SK-N-MC (cell line): ENCODE data around the gene CXCL9.
"Not testable (repeated sequence)": the region's sequence is repeated elsewhere in the genome, so short reads cannot be mapped to it uniquely, and the experiment has no call there.

ENCODE experiments used
- DNase-seq: peaks from one replicate; pipeline ENCODE4 v3.0.0-alpha.2; 2011; ENCODE audit warnings: low read depth, low spot score
- H3K27ac ChIP-seq: fragments of 200-600 bp; sonication (generic); 2 replicates; pipeline ENCODE4 v1.5.1; 2016; ENCODE audit warnings: mixed run types
- H3K36me3 ChIP-seq: fragments of 200-600 bp; sonication (generic); 2 replicates; pipeline ENCODE4 v1.6.1; 2017; ENCODE audit warnings: antibody characterized with exemption, low read length, mixed read lengths; ENCODE audit not compliant: insufficient read depth
- H3K4me3 ChIP-seq: fragments of 200-600 bp; sonication (generic); 2 replicates; pipeline ENCODE4 v1.5.1; 2016
- H3K9ac ChIP-seq: fragments of 200-600 bp; sonication (generic); 2 replicates; pipeline ENCODE4 v1.8.0; 2017; ENCODE audit warnings: mixed run types, mixed read lengths; ENCODE audit not compliant: insufficient read length
- H3K9me3 ChIP-seq: fragments of 200-600 bp; sonication (generic); 2 replicates; pipeline ENCODE4 v1.6.1; 2017; ENCODE audit warnings: low read depth, mild to moderate bottlenecking, antibody characterized with exemption, low read length, moderate library complexity, mixed read lengths
- EZH2 ChIP-seq: fragments of 200-600 bp; sonication (generic); IDR thresholded peaks from one replicate; pipeline ENCODE4 v1.6.1; 2017; ENCODE audit warnings: antibody characterized with exemption
- FOXP2 ChIP-seq: optimal IDR thresholded peaks from 2 replicates; pipeline ENCODE3; 2011; ENCODE audit warnings: mild to moderate bottlenecking, moderate library complexity; ENCODE audit not compliant: insufficient read depth; ENCODE audit errors: extremely low read length, control extremely low read depth
- POLR2AphosphoS5 ChIP-seq: IDR thresholded peaks from 2 replicates; pipeline ENCODE4 v1.6.1; 2012; ENCODE audit warnings: mild to moderate bottlenecking, low read depth, low read length, borderline replicate concordance

Gene CXCL9

DNA sequence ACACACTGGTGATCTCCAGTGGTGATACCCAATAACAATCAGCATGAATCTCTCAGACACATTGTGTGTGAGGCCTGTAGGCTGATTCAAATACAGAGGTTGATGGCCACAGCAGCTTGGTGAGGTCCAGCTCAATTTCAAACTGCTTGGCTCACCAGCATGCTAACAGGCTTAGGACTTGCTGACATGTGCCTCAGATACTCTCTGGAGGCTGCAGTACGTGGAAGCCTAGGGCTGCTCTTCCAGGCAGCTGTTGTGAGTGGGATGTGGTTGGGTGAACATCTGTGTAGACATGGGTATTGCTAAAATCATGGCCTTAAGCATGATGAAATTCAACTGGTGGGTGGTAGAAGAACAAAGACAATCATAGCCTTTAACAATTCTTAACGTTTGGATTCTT is 4.3 kb downstream of the CXCL9 start:
- no peak for DNase-seq
- no peak overlapping the region for H3K4me3 ChIP-seq
- TF ChIP-seq EZH2 = no peak
- TF ChIP-seq POLR2AphosphoS5 = no peak
- TF ChIP-seq FOXP2 = no peak
- no peak overlapping the region for H3K9ac ChIP-seq
- H3K36me3 ChIP-seq = no peaks in the 10 kb centered on the region
- no peaks in the 10 kb centered on the region for H3K9me3 ChIP-seq
- H3K27ac ChIP-seq = no peak overlapping the region

DNA sequence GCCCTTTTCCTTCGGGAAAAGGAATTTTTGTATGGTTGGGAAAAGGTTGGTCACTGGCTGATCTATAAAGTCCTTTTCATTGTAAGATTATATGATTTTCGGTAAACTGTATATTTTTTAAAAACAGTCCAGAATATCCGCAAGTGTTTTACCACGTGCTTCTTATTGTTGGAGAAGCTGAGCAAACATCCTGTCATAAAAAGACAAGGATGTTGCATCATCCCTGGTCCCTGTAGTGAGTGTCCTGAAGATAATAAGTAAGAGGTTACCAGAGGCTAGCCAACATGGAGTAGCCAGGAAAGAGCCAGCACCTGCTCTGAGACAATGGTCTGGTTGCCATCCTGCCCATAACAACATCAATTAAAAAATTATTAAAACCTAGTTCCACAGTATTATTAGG is 5.1 kb downstream of the CXCL9 start:
- no peak overlapping the region for H3K9ac ChIP-seq
- no peak for DNase-seq
- H3K4me3 ChIP-seq = no peak overlapping the region
- no peaks in the 10 kb centered on the region for H3K9me3 ChIP-seq
- H3K36me3 ChIP-seq = no peaks in the 10 kb centered on the region
- TF ChIP-seq FOXP2 (no peak), POLR2AphosphoS5 (no peak), EZH2 (no peak)
- H3K27ac ChIP-seq = no peak overlapping the region

DNA sequence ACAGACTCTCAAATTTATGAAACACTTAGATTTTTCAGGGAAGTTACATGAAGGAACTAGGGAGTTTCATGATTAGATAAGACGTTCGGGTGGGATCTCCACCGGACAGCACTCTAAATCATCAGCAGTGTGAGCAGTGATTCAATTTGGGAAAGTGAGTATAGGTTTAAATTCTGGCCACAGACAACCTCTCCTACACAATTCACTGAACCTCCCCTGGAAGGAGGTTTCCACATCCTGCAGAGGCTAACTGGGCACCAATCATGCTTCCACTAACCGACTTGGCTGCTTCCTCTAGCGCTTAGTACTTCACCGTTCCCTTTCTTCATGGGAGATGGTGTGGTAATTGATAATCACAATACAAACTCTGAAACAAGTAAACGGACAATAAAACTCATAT is 5.6 kb downstream of the CXCL9 start:
- TF ChIP-seq EZH2 = no peak
- no peak for TF ChIP-seq POLR2AphosphoS5
- TF ChIP-seq FOXP2 = no peak
- DNase-seq = no peak
- Histone ChIP-seq H3K4me3 (no peak overlapping the region), H3K9me3 (no peaks in the 10 kb centered on the region), H3K27ac (no peak overlapping the region), H3K36me3 (no peaks in the 10 kb centered on the region), H3K9ac (no peak overlapping the region)

DNA sequence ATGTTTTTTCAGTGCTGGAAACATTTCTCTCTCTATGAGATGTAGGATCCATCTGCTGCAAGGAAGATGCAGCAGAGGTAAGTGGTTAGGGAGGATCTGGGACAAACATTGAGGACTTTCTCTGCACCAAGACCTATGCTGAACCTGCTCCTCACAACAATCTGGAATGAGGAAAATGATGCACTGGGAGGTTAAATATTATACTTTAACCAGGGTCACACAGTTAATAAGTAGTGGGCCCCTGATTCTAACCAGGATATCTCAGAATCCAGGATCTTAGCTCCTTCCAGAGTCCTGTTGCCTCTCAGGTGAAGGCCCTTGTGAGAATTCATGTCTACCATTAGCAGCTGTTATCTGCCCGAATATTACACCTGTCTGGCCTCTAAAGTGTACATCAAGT is 7.0 kb downstream of the CXCL9 start:
- no peak for DNase-seq
- TF ChIP-seq EZH2 (no peak), FOXP2 (no peak), POLR2AphosphoS5 (no peak)
- H3K9me3 ChIP-seq = no peaks in the 10 kb centered on the region
- no peak overlapping the region for H3K9ac ChIP-seq
- H3K36me3 ChIP-seq = no peaks in the 10 kb centered on the region
- no peak overlapping the region for H3K27ac ChIP-seq
- H3K4me3 ChIP-seq = no peak overlapping the region

- H3K36me3 ChIP-seq, H3K27ac ChIP-seq: not testable (repeated sequence)
Measured at GRCh38 chr4:75998525-75999147, 8.7 kb downstream of the CXCL9 start.

GRCh38 chr4:75997946-75998345 is 9.4 kb downstream of the CXCL9 start:
- Histone ChIP-seq H3K9me3 (no peaks in the 10 kb centered on the region), H3K36me3 (no peaks in the 10 kb centered on the region), H3K9ac (no peak overlapping the region), H3K27ac (no peak overlapping the region), H3K4me3 (no peak overlapping the region)
- TF ChIP-seq FOXP2 = no peak
- TF ChIP-seq EZH2 = no peak
- TF ChIP-seq POLR2AphosphoS5 = no peak
- DNase-seq = no peak

More at GRCh38 chr4:75998525-75999147, 8.7 kb downstream of the CXCL9 start:
- not testable (repeated sequence) for DNase-seq, H3K9me3 ChIP-seq, H3K4me3 ChIP-seq, H3K9ac ChIP-seq

GRCh38 chr4:75997081-75997480 is 10.2 kb downstream of the CXCL9 start:
- Histone ChIP-seq H3K9me3 (no peaks in the 10 kb centered on the region), H3K4me3 (no peak overlapping the region), H3K36me3 (no peaks in the 10 kb centered on the region), H3K9ac (no peak overlapping the region), H3K27ac (no peak overlapping the region)
- DNase-seq = no peak
- TF ChIP-seq EZH2 = no peak
- no peak for TF ChIP-seq POLR2AphosphoS5
- no peak for TF ChIP-seq FOXP2

DNA sequence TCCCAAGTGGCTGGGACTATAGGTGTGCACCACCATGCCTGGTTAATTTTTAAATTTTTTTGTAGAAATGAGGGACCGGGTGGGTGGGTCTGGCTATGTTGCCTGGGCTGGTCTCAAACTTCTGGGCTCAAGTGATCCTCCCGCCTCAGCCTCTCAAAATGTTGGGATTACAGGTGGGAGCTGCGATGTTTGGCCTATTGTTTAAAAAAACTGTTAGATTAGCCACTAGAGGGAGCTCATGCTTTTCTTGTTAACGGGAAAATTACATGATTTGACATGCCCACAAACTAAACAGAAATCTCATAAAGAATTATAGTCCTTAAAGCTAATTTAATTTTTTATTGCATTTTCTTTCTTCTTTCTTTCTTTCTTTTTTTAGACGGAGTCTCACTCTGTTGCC is 11.6 kb downstream of the CXCL9 start:
- no peaks in the 10 kb centered on the region for H3K9me3 ChIP-seq
- no peaks in the 10 kb centered on the region for H3K36me3 ChIP-seq
- TF ChIP-seq EZH2 = no peak
- no peak for TF ChIP-seq FOXP2
- TF ChIP-seq POLR2AphosphoS5 = no peak
- H3K9ac ChIP-seq = no peak overlapping the region
- DNase-seq = peak; percentile 32
- no peak overlapping the region for H3K27ac ChIP-seq
- no peak overlapping the region for H3K4me3 ChIP-seq

- Histone ChIP-seq H3K9me3 (no peaks in the 10 kb centered on the region), H3K36me3 (peaks cover 15% of the 10 kb centered on the region), H3K9ac (no peak overlapping the region), H3K27ac (no peak overlapping the region), H3K4me3 (no peak overlapping the region)
- no peak for DNase-seq
- TF ChIP-seq POLR2AphosphoS5 = no peak
- no peak for TF ChIP-seq EZH2
- no peak for TF ChIP-seq FOXP2
Measured at GRCh38 chr4:75992462-75992861, 14.8 kb downstream of the CXCL9 start.

GRCh38 chr4:75989846-75990528 is 17.3 kb downstream of the CXCL9 start:
- no peaks in the 10 kb centered on the region for H3K9me3 ChIP-seq
- no peak overlapping the region for H3K27ac ChIP-seq
- TF ChIP-seq EZH2 (no peak), POLR2AphosphoS5 (no peak), FOXP2 (no peak)
- DNase-seq = no peak
- H3K9ac ChIP-seq = peak overlapping the region; percentile 98
- H3K4me3 ChIP-seq = peak overlapping the region; percentile 99
- H3K36me3 ChIP-seq = peaks cover 32% of the 10 kb centered on the region
